Measurements from ENCODE around the gene PIGQ. TPM values are rescaled to one million over a fixed set of nuclear protein-coding genes. Genes with fewer than 3 reads are reported as not detected.

The PIGQ gene
- total and polyA plus RNA-seq, 3 donors from 2014 or later: 80.5 to 123 (median 95.4) TPM

GRCh38 chr16:582614-583331 is 13.0 kb downstream of the PIGQ start:
- Histone ChIP-seq H3K4me1 (peaks cover 6% of the 10 kb centered on the region), H3K4me3 (no peak overlapping the region), H3K27me3 (no peaks in the 10 kb centered on the region), H3K36me3 (ENCODE audit: low read depth, missing control alignments) (no peaks in the 10 kb centered on the region), H3K27ac (no peak overlapping the region), H3K9me3 (no peaks in the 10 kb centered on the region)
- 74 to 78% methylated on average over 7 to 21 of the region's 21 CpGs for WGBS, 2 donors
- DNase-seq: no peak
- TF ChIP-seq CTCF (IDR thresholded peaks at IDR 0.05) (no peak), POLR2A (IDR thresholded peaks at IDR 0.05) (no peak)
- intact Hi-C loops (cut with DNase I; ENCODE audit: low total_unique reads): loop anchor here (10.0 kb wide), 2 partner anchors 52 to 82 kb away; partner anchors contain the start of genes METTL26, RHOT2 and WFIKKN1

GRCh38 chr16:583470-583814 is 13.7 kb downstream of the PIGQ start:
- Histone ChIP-seq H3K27ac (no peak overlapping the region), H3K9me3 (no peaks in the 10 kb centered on the region), H3K4me3 (no peak overlapping the region), H3K36me3 (ENCODE audit: low read depth, missing control alignments) (no peaks in the 10 kb centered on the region), H3K4me1 (peaks cover 13% of the 10 kb centered on the region), H3K27me3 (no peaks in the 10 kb centered on the region)
- 43 to 60% methylated on average over 4 to 16 of the region's 16 CpGs for WGBS, 2 donors
- no peak for DNase-seq
- TF ChIP-seq CTCF (IDR thresholded peaks at IDR 0.05): no peak
- no peak for TF ChIP-seq POLR2A (IDR thresholded peaks at IDR 0.05)
- intact Hi-C loops (cut with DNase I; ENCODE audit: low total_unique reads): loop anchor here (10.0 kb wide), 2 partner anchors 51 to 81 kb away; partner anchors contain the start of genes METTL26, RHOT2 and WFIKKN1

- intact Hi-C loops (cut with DNase I; ENCODE audit: low total_unique reads): loop anchor here (10.0 kb wide), 2 partner anchors 51 to 81 kb away; partner anchors contain the start of genes METTL26, RHOT2 and WFIKKN1
- Histone ChIP-seq H3K4me3 (no peak overlapping the region), H3K4me1 (peaks cover 13% of the 10 kb centered on the region), H3K27ac (no peak overlapping the region), H3K27me3 (no peaks in the 10 kb centered on the region), H3K36me3 (ENCODE audit: low read depth, missing control alignments) (no peaks in the 10 kb centered on the region), H3K9me3 (no peaks in the 10 kb centered on the region)
- 72 to 80% methylated on average over 4 to 31 of the region's 38 CpGs for WGBS, 2 donors
- DNase-seq: no peak
- TF ChIP-seq CTCF (IDR thresholded peaks at IDR 0.05) (no peak), POLR2A (IDR thresholded peaks at IDR 0.05) (no peak)
Observed at GRCh38 chr16:583815-584591, 14.2 kb downstream of the PIGQ start.

- Histone ChIP-seq H3K9me3 (no peaks in the 10 kb centered on the region), H3K4me1 (peaks cover 13% of the 10 kb centered on the region), H3K36me3 (ENCODE audit: low read depth, missing control alignments) (no peaks in the 10 kb centered on the region), H3K27ac (no peak overlapping the region), H3K27me3 (no peaks in the 10 kb centered on the region), H3K4me3 (no peak overlapping the region)
- TF ChIP-seq CTCF (IDR thresholded peaks at IDR 0.05) (no peak), POLR2A (IDR thresholded peaks at IDR 0.05) (no peak)
- DNase-seq: no peak
- WGBS, 2 donors: 36 to 43% methylated on average over 9 of the region's 10 CpGs
- intact Hi-C loops (cut with DNase I; ENCODE audit: low total_unique reads): loop anchor here (10.0 kb wide), 2 partner anchors 49 to 79 kb away; partner anchors contain the start of genes METTL26, RHOT2 and WFIKKN1
Observed at GRCh38 chr16:585351-585750, 15.6 kb downstream of the PIGQ start.

Data from testis (tissue), 3 donors.